ENCODE results near the gene CACNA2D4.

Gene CACNA2D4

DNA sequence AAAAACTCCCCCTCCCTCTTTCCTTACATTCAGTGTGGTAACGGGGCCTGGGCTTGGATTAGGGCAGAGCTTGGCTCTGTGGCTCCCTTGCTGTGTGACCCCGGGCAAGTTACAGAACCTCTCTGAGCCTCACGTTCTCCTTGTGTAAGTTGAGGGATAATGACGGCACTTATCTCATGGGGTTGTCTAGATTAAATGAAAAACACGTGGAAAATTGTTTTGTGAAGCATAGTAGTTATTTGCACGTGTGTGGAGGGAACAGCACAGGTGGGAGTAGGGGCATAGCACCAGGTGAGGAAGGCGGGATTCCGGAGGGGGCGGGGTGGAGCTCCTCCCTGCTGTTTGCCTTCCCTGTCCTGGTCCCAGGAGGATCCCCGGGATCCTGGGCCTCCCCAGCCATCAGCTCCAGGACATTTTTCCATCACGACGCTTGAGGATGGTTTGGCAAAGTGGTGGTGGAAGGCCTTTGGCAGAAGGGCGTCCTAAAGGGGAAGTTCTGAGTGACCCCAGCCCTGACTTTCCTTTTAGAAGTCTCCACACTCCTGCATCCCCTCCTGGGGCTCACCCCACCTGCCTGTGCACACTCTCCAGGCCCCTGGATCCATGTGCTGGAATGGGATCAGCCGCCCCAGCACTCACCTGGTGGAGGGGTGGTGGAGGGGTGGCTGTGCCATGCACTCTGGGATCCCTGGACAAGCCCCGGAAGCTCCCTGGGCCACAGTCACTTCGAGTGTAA is 75.4 kb downstream of the CACNA2D4 start:
- no peak for DNase-seq

DNA sequence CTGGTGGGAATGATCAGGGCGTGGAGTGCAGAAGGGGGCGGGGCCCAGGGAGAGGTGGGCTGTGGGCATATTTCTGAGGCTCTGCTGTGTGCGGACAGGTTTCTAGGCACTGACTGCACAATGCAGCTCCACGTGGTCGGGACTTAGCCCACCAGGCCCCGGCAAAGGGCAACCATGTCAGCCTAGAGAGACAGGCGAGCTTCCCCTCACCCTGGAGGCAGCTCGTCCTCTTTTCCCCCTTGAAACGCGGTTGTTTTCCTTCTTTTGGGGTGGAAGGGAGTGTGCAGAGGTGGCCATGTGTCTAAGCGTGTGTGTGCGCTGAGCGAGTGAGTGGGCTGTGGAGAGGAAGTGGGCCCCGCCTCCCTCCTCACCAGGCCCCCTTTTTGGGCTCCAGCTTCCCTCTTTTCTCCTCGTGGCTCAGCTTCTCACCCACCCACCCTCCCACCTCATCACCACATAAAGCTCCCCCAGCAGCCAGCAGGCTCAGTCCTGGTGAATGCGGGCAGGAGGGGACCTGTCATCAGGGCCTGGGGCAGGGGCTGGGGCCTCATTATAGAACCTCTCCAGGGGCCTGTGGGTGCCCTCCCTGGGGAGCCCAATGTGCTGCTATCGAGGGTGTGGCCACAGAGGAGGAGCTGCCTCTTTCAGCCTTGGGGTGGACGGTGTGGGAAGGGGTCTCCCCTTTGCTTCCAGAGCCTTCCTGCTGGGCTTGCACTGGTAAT is 76.1 kb downstream of the CACNA2D4 start:
- DNase-seq, result no peak

DNA sequence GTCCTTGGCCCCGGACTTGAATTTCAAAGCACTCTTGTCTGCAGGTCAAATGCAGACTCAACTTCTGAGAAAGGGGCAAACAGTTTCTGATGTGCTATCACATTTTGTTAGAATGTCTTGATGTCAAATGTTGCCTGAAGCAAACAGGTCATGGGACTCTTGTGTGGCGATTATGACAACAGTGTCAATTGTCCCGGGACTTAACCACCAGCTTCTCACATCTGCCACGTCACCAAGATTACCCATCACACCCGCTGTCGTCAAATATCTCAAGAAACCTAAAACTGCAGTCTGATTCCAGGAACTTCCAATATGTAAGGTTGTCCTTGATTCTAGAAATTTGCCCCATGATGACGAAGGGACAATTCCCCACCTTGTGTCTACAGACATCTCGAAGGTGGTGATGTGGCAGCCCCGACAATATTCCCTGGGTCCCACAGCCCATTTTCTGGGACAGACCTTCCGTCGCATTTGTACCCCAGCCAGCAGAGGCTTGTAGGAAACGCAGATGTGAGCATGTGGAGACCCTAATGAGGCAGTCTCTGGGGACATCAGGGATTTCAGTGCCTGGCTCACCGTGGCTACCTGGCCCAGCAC is 76.8 kb downstream of the CACNA2D4 start:
- DNase-seq, result no peak

DNA sequence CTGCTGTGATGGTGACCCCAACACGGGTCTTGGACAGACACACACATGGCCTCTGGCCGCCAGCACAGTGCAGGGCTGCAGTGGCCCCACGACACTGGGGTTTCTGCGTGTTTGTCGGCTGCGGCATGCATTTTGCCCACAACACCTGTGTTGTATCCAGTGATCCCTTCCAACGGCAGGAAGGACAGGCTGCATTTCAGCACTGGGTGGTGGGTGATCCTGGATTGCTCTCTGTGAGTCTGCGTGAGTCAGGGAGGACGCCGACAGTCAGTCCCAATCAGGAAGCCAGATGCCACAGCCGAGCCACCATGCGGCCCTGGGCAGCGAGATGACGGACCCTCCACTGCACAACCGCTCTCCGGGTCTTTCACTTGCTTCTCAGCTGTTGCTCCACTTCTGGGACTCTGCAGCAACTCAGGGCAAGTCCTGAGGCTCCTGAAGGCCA is 77.4 kb downstream of the CACNA2D4 start:
- DNase-seq, result no peak

DNA sequence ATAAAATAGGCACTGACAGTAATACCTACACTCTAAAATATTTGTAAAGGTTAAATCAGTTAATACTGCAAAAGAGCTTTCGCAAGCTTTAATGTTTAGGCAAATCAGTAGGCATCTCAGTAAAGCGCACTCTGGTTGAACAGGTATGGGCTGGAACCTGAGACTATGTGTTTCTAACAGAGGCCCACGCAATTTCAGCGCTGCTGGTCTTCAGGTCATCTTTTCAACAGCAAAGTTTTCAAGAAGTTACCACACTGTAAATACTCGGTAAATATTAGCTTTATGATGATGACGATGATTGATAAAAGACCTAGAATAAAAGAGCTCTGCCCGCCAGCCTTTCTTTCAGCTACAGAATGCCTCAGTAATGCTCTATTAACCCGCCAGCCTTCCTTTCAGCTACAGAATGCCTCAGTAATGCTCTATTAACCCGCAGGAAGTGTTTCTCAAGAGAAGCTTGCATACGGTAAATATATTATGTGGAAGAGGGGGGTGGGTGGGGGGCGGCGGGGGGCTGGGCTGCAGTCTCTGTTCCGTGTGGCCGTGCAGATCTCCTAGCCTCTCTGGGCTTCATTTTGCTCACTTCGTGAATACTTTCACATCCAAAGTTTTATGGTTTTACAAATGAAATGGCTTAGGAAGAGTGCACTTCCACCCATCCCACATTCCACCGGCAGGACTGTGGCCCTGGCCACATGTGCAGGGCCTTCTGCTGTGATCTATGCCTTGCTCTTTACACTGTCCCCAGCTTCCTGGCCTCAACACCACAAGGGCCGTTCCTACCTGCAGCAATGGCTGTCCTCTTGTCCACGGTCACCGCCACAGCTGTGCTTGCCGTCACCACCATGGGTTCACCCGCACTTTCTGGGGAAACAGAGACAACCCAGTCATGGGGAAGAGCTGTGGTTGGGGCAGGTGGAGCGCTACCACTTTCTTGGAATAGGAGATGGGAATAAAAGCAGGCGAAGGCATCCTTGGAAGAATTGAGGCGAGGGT is 78.2 kb downstream of the CACNA2D4 start:
- DNase-seq, result no peak

DNA sequence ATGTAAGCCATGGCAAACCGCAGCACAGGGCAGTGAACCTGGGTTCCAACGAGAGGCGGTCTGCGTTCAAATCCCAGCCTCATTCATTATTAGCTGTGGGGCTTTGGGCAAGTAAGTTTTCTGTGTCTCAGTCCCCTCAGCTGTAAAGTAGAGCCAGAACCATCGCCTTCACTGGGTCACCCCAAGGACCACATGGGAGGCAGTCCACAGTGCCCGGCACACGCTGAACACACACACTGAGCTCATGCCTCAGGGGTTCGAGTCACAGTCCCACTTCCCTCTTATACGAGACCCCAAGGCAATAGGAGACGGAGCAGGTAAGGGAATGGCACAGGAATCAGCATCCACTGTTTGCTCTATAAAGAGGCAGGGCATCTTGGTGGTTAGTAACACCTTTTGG is 79.0 kb downstream of the CACNA2D4 start:
- DNase-seq, result no peak

DNA sequence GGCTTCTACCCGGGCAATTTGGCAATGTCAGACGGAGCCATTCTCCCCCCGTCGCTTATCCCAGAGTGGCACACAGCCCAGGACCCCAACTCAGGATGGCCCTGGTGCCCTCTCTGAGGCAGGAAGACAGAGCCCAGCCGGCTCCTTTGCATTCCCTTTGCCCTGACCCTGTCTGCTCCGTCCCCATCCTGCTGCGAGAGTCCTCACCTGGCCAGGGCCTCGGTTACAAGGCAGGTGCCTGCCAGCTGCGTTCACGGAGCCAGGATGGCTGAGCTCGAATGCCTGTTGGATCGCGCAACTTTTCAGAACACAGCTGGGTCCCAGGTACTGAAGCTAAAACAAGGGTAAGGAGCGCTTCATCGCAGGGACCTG is 79.5 kb downstream of the CACNA2D4 start:
- DNase-seq, result no peak

DNA sequence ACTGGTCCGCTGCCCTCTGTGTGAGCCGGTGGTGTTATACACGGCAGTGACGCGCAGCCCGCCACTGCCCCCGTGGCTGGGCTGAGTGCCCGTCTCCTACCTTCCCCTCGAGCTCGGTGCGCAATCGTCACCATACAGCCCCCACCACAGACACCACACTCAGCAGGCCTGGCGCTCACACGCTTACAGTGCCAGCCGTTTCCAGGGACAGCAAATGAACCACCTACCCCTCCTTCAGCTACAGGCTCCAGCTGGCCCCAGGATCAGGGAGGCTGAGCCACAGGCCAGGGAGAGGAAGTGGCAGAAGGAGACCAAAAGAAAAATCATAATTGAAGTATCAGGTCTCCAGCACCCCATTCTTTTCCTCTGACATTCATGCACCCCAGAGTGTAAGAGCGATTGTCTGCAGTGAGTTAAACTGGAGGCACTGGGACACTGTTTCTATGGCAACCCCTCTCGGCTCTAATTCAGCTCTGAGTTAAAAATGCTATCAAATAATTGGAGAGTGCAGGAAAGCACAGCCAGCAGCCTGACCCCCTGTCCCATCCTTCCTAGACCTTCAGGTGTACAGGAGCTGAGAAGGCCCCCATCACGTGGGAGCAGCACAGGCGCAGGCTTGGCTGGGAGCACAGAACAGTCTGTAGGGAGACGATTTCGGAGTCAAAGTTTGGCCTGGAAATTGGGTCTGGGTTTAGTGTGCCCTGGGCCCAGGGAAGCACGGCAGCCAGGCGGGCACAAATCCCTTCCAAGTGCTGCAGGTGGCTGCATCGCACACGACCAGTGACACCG is 80.1 kb downstream of the CACNA2D4 start:
- DNase-seq, result no peak

DNA sequence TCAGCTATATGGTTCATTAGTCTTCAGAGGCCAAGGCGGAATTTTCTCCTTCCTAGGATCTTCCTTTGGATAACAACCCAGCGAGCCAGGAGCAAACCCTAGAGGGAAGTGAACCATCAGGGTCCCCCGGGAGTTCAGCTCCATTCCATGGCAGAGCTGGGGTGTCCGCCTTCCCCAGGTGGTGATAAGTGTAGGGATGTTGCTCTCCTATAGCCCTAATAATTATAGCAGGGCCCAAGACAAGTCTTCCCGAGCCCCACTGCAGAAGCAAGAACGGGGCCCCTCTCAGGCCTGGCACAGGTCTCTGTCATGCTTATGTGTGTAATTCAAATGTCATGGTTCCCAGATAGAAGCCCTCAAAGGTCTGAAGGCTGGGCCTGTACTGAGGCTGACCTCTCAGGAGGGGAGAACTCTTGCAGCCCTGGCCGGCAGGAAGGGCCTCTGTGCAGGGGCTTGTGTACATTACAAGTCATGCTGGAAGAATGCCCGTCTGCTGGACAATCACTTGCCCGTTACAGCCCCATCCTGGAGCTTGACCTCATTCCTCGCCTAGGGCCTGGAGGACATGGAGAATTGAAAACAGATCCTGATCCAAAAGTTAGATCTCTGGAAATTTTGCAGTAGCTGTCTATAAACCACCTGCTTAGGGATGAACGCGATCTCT is 80.8 kb downstream of the CACNA2D4 start:
- DNase-seq, result no peak

DNA sequence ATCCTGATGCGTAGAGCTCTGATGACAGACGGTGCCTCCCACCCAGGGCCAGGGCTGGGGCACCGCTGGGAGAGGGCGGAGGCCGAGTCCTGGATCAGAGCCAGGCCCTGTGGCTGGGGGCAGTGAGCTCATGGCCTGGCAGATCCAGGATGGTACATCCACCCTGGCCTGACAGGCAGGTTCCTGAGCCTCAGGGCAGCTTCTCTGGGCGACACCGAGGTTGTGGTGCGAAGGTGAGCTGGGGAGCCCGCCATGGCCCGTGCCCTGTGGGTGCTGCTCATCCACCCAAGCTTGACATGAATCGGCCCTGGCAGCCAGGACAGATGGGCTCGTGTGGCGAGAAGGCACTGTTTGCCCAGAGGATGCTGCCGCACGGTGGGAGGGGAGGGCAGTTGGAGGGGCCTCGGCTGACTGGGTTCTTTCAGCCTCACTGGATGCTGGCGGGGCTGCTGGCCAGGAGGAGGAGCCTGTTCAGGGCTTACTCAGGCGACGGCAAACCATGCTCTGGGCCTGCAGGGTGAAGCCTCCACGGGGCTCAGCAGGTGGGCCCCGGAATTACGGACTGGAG is 81.5 kb downstream of the CACNA2D4 start:
- no peak for DNase-seq

DNA sequence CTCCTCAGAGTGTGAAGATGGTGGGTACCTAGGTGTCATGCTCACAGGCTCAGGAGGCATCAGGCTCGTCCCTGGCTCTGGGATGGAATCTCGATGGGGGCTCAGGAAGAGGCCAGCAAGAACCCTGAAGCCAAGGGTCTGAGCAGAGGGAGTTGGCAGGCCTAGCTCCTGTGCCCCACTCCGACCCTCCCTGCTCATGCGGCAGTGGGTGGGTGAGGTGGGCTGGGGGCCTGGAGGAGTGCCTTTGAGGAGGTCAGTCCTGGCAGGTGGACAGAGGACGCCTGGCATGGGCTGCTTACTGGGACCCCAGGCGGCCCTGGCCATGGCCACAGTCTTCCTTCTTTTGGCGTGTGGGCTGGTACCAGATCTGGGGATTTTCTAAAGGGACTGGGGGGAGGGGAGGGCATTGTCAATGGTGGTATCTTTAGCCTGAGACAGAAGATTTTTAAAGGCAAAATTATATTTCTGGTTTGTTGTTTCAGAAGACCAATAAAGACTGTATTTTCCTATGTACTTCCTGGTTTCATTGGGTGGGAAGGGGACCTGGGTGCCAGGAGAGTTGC is 82.1 kb downstream of the CACNA2D4 start:
- DNase-seq, result no peak

DNA sequence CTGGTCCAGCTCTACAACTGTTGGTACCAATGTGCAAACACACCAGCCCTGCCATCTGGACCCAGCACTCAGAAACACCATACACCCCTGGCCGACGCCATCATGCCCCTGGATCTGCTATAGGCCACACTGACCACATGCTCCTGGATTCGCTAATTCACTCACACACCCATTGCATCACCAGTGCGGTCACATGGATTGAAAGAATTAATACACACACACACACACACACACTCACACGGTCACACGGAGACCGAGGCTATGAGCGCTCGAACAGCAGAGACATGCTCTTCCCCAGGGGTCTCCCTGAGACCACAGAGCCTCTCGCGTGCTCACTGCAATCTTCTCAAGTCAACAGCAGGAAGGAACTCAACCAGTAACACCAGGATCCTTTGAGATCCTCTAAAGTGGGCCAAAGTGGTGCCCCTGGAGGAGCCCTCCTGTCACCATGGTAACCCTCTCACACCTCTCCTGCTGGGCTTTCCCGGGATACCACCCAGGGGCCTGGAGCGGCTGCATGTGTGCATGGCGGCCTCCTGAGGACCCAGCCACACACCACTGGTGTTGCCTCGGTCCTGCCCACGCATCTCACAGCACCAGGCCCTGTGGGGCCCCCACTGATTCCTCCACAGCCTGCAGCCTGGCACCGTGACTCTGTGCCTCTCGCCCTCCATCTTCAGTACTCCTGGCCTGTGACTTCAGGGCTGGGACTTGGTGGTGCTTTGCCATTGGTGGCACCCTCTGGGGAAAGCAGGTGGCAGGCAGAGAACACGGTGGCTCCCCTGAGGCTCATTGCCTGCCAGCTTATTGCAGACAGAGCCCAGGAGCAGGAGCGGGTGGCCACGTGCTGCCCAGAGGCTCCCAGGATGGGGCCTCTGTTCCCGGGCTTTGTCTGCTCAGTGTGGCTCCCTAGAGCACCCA is 83.0 kb downstream of the CACNA2D4 start:
- DNase-seq, result no peak

DNA sequence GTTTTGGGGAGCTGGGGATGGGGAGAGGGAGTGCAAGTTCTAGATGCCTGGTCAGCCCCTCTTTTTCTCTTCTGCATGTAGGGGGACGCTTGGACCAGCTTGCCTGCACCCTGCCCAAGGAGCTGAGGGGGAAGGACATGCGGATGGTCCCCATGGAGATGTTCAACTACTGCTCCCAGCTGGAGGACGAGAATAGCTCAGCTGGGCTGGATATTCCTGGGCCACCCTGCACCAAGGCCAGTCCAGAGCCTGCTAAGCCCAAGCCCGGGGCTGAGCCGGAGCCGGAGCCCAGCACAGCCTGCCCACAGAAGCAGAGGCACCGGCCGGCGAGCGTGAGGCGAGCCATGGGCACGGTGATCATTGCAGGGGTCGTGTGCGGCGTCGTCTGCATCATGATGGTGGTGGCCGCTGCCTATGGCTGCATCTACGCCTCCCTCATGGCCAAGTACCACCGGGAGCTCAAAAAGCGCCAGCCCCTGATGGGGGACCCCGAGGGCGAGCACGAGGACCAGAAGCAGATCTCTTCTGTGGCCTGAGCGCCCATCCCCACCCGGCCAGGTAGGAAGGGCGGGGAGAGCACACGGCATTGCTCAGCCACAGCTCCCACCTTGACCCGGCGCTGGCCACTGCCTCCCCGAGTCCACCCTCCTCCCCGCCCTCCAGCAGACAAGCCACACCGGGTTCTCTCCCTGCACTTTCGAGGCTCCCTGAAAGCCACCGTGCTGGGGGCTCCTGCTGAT is 84.1 kb downstream of the CACNA2D4 start:
- DNase-seq, result no peak

DNA sequence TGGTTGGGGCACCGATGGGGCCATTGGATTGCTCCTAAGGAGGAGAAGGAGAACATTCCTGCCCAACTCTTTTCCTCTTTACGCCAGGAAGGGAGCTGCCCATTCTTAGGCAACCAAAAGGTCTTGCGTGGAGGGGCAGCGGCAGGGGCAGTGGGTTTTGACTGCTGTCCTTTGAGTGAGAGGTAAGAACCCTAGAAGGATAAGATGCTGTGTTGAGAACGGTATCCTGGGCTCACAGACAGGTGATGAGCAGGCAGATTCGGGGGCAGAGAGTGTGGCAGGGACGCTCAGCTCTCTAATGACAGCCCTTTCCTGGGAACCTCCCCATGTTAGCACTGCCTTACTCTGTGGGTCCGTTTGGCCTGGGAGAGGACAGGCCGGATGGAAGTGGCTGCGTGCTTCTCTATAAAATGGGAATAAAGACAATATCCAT is 84.8 kb downstream of the CACNA2D4 start:
- no peak for DNase-seq

DNA sequence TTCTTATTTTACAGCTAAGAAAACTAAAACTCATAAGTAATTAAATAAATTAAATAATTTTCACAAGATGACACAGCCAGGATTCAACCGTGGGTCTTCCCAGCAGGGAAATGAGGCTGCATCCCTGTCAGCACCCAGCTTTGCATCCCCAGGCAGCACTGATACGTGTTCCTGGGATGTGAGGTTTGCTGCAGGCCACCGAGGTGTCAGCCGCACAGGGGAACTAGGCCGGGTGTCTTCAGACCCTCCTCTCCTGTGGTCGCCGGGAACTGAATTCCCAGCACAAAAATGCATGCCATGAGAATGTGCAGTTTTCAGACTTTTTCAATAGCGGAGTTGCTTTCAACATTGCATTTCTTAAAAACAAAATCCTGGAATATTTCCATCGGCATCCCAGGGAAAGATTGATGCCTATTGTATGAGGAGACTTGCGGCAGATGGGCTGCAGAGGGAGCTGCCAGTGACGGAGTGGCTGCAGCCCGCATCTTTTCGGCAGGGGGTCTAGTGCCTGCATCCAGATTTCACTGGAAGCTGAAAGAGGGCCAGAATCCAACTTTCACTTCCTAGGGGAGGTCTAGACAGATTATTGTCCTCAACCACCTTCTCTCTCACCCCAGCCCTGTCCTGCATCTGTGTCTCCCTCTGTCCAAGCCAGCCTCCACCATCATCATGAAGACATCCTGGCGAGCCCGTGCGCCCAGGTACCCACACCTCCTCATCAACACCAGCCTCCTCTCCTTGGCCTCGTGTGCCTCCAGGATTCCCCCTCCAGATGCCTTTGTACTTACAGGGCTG is 85.5 kb downstream of the CACNA2D4 start:
- DNase-seq, result no peak

DNA sequence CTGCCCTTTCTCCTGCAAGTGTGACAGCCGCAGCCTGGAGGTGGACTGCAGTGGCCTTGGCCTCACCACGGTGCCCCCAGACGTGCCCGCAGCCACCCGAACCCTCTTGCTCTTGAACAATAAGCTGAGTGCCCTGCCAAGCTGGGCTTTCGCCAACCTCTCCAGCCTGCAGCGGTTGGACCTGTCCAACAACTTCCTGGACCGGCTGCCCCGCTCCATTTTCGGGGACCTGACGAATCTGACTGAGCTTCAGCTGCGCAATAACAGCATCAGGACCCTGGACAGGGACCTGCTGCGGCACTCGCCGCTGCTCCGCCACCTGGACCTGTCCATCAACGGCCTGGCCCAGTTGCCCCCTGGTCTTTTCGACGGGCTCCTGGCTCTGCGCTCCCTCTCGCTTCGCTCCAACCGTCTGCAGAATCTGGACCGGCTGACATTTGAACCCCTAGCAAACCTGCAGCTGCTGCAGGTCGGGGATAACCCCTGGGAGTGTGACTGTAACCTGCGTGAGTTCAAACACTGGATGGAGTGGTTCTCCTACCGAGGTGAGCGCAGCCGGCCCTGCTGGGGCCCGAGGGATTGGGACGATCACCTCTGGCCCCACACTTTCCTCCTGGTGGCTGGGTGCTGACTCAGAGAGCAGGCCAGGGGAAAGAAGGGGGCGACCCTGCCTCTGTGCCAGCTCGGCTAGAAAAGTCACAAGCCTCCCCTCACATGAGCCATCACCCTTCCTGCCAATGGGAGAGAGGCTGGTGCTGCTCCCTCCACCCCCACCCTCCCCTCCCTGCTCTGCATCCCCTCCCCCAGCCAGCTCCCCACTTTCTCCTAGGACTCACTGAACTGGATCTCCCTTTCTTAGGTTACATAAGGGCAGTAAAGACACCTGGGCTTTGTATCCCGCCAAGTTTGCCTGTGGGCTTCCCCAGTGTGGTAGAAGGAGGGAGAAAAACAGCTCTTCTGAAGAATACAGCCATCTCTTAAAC is 87.2 kb downstream of the CACNA2D4 start:
- DNase-seq, result peak in 1 of 5 experiments; percentile 23
